ENCODE data around the gene TOGARAM1.

Gene TOGARAM1

DNA sequence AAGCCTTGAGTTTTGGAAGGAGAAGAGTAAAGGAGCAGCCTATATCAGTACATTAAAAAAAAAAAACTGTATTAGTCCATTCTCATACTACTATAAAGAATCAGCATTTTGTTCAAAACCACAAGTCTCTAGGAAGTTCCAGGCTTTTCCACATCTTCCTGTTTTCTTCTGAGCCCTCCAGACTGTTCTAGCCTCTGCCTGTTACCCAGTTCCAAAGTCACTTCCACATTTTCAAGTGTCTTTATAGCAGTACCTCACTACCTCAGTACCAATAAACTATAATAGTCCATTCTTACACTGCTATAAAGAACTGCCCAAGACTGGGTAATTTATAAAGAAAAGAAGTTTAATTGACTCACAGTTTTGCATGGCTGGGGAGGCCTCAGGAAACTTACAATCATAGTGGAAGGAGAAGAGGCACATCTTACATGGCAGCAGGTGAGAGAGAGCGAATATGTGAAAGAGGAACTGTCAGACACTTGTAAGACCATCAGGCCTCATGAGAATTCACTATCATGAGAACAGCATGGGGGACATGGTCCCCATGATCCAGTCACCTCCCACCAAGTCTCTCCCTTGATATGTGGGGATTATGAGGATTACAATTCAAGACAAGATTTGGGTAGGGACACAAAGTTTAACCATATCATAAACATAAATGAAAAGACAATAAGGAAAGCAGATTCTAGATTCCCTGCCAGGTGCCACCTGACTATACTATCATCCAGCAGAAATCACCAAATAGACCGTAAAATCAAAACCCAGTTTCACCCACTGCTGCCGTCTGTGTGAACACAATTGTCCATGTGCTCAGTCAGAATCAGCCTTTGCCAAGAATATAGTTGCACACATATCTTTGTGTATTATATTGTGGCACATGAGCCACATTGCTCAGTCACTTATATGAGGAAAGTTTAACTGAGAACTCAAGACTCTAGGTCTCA is 27.8 kb downstream of the TOGARAM1 start:
- Histone ChIP-seq H3K4me3 (ENCODE audit: low read length) (no peak overlapping the region), H3K27ac (ENCODE audit: low read length) (no peak overlapping the region), H3K9ac (ENCODE audit: low read depth, low read length) (no peak overlapping the region), H3K27me3 (ENCODE audit: insufficient read depth, low read length) (no peaks in the 10 kb centered on the region), H3K36me3 (ENCODE audit: insufficient read depth, low read depth, low read length) (no peaks in the 10 kb centered on the region), H3K9me3 (ENCODE audit: insufficient read depth, low read depth, low read length) (no peaks in the 10 kb centered on the region), H3K4me1 (ENCODE audit: insufficient read depth, low read length) (no peaks in the 10 kb centered on the region)

DNA sequence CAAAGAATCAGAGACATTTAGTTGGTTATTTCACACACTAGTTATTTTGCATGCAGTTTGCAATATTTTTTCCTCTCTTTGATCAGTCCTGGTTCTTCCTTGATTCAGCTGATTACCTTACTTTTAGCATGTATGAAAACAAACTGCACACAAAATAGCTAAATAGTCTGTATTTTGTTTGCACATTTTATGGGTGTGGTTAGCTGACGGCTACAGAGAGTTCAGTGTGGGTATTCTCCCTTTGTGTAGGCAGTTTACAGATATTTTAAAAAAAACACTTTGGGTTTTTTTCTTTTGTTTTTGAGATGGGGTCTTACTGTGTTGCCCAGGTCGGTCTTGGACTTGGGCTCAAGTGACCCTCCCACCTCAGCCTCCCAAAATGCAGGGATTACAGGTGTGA is 28.5 kb downstream of the TOGARAM1 start:
- Histone ChIP-seq H3K9ac (ENCODE audit: low read depth, low read length) (no peak overlapping the region), H3K27ac (ENCODE audit: low read length) (no peak overlapping the region), H3K4me3 (ENCODE audit: low read length) (no peak overlapping the region), H3K9me3 (ENCODE audit: insufficient read depth, low read depth, low read length) (no peaks in the 10 kb centered on the region), H3K27me3 (ENCODE audit: insufficient read depth, low read length) (no peaks in the 10 kb centered on the region), H3K4me1 (ENCODE audit: insufficient read depth, low read length) (no peaks in the 10 kb centered on the region), H3K36me3 (ENCODE audit: insufficient read depth, low read depth, low read length) (no peaks in the 10 kb centered on the region)

DNA sequence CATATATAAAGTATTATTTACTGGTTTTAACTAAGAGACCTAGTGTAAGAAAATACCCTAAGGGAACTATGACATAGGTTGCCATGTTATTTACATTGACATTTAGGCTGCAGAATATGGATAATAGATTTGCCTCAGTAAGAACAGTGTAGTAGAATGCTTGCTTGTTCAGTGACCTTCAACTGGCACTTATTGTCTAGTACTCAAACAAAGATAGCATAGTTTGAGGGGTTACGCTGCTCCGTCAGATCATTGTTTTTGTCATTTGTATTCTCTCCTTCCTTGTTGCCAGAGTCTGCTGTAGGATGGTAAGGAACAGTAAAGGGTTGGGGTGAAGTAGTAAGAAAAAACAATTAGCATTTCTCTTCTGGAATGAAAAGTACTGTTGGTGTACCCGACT is 33.2 kb downstream of the TOGARAM1 start:
- Histone ChIP-seq H3K27me3 (ENCODE audit: insufficient read depth, low read length) (no peaks in the 10 kb centered on the region), H3K4me1 (ENCODE audit: insufficient read depth, low read length) (no peaks in the 10 kb centered on the region), H3K27ac (ENCODE audit: low read length) (no peak overlapping the region), H3K9ac (ENCODE audit: low read depth, low read length) (no peak overlapping the region), H3K4me3 (ENCODE audit: low read length) (no peak overlapping the region), H3K36me3 (ENCODE audit: insufficient read depth, low read depth, low read length) (peaks cover 9% of the 10 kb centered on the region; the same call in 1 of the 2 replicates), H3K9me3 (ENCODE audit: insufficient read depth, low read depth, low read length) (no peaks in the 10 kb centered on the region)

DNA sequence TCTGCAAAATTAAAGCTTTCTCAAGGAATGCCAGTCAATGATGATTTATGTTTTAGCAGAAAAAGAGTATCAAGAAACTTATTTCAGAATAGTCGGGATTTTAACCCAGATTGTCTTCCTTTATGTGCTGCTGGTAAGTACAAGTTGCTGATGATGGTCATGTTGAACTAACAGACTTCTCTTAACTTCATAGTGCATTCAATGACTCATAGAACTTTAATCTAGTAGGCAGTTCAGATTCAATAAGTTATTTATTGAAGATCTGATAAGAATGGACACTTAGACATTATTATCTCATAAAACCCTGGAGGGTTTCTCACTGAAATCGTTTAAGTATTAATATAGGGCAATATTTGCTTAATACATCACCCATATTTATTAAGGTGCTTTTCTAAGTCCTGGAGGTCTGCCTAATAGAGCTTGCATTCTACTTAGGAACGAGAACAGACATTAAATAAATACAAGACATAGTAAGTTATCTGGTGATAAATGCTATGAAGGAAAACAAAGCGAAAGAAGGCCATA is 33.8 kb downstream of the TOGARAM1 start:
- Histone ChIP-seq H3K9ac (ENCODE audit: low read depth, low read length) (no peak overlapping the region), H3K27me3 (ENCODE audit: insufficient read depth, low read length) (no peaks in the 10 kb centered on the region)

DNA sequence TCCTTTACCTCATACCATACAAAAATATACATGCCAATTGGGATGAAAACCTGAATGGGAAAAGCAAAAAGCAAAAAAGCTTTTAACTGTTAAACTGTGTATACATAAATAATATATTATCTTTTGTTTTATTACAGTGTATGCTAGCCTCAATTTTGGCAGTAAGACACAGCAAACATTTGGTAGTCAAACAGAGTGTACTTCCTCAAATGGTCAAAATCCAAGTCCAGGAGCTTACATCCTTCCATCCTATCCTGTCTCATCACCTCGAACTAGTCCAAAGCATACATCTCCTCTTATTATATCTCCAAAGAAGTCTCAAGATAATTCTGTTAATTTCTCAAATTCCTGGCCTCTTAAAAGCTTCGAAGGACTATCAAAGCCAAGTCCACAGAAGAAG is 41.9 kb downstream of the TOGARAM1 start:
- H3K9me3 ChIP-seq (ENCODE audit: insufficient read depth, low read depth, low read length), result no peaks in the 10 kb centered on the region

More for the DNA sequence above, 33.8 kb downstream of the TOGARAM1 start:
- no peak overlapping the region for H3K4me3 ChIP-seq (ENCODE audit: low read length)
- H3K9me3 ChIP-seq (ENCODE audit: insufficient read depth, low read depth, low read length), result no peaks in the 10 kb centered on the region
- no peaks in the 10 kb centered on the region for H3K4me1 ChIP-seq (ENCODE audit: insufficient read depth, low read length)
- H3K36me3 ChIP-seq (ENCODE audit: insufficient read depth, low read depth, low read length), result peaks cover 12% of the 10 kb centered on the region; the same call in 1 of the 2 replicates
- no peak overlapping the region for H3K27ac ChIP-seq (ENCODE audit: low read length)

DNA sequence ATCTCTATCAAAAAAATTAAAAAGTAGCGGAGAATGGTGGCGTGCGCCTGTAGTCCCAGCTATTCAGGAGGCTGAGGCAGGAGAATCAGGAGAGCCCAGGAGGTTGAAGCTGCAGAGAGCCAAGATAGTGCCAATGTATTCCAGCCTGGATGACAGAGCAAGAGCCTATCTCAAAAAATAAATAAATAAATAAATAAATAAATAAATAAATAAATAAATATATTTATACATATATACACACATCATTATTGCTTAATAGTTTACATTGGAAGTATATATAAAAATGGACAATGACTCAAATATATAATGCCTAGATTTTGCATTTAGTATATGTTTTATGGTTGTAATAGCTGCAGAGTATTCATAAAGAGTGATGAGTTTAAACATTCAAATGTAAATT is 53.1 kb downstream of the TOGARAM1 start:
- Histone ChIP-seq H3K9ac (ENCODE audit: low read depth, low read length) (no peak overlapping the region), H3K4me3 (ENCODE audit: low read length) (no peak overlapping the region), H3K27ac (ENCODE audit: low read length) (no peak overlapping the region), H3K36me3 (ENCODE audit: insufficient read depth, low read depth, low read length) (peaks cover 16% of the 10 kb centered on the region; the same call in 1 of the 2 replicates), H3K9me3 (ENCODE audit: insufficient read depth, low read depth, low read length) (no peaks in the 10 kb centered on the region), H3K4me1 (ENCODE audit: insufficient read depth, low read length) (no peaks in the 10 kb centered on the region), H3K27me3 (ENCODE audit: insufficient read depth, low read length) (no peaks in the 10 kb centered on the region)

More for the DNA sequence above, 41.9 kb downstream of the TOGARAM1 start:
- H3K27me3 ChIP-seq (ENCODE audit: insufficient read depth, low read length), result no peaks in the 10 kb centered on the region
- no peak overlapping the region for H3K9ac ChIP-seq (ENCODE audit: low read depth, low read length)
- no peak overlapping the region for H3K27ac ChIP-seq (ENCODE audit: low read length)
- peaks cover 7% of the 10 kb centered on the region; the same call in 1 of the 2 replicates for H3K36me3 ChIP-seq (ENCODE audit: insufficient read depth, low read depth, low read length)
- H3K4me3 ChIP-seq (ENCODE audit: low read length), result no peak overlapping the region
- no peaks in the 10 kb centered on the region for H3K4me1 ChIP-seq (ENCODE audit: insufficient read depth, low read length)

DNA sequence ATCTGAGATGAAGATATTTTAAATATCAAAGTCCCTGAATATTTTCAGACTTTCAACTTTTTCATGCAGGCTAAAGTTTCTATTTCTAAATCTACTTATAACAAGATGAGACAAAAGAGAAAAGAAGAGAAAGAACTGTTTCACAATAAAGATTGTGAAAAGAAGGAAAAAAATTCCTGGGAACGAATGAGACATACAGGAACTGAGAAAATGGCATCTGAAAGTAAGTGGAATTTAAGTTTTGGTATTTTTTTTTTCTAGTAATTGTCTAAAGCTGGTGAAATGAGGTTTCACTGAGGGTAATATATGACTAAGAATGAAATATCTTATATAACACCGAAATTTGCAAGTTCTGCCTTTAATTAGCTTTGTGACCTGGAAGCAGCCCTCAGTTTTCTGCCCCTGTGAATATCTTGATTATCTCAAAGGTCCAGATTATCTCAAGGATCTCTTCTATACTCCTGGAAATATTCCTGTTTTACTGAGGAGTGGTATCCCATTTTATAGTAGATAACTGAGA is 66.2 kb downstream of the TOGARAM1 start:
- no peak overlapping the region for H3K27ac ChIP-seq (ENCODE audit: low read length)
- H3K36me3 ChIP-seq (ENCODE audit: insufficient read depth, low read depth, low read length), result peaks cover 27% of the 10 kb centered on the region
- no peaks in the 10 kb centered on the region for H3K9me3 ChIP-seq (ENCODE audit: insufficient read depth, low read depth, low read length)
- no peaks in the 10 kb centered on the region for H3K4me1 ChIP-seq (ENCODE audit: insufficient read depth, low read length)
- H3K4me3 ChIP-seq (ENCODE audit: low read length), result no peak overlapping the region
- no peak overlapping the region for H3K9ac ChIP-seq (ENCODE audit: low read depth, low read length)
- no peaks in the 10 kb centered on the region for H3K27me3 ChIP-seq (ENCODE audit: insufficient read depth, low read length)

DNA sequence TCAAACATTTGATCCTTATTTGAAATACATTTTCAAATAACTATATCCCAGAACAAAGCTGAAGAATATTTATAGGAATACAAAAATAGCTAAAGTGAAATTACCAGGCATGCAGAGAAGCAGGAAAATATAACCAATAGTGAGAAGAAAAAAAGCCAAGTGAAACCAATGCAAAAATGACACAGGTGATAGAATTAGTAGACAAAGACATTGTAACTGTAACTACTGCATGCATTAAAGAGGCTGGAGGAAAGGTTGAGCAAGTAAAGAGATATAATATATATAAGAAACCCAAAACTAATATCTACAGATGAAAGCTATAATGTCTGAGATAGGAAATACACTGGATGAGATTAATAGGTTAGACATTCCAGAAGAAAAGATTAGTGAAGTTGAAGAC is 72.7 kb downstream of the TOGARAM1 start:
- H3K36me3 ChIP-seq (ENCODE audit: insufficient read depth, low read depth, low read length), result peaks cover 43% of the 10 kb centered on the region; the same call in 1 of the 2 replicates
- no peaks in the 10 kb centered on the region for H3K4me1 ChIP-seq (ENCODE audit: insufficient read depth, low read length)
- H3K27me3 ChIP-seq (ENCODE audit: insufficient read depth, low read length), result no peaks in the 10 kb centered on the region
- H3K4me3 ChIP-seq (ENCODE audit: low read length), result no peak overlapping the region
- peaks cover 18% of the 10 kb centered on the region for H3K9me3 ChIP-seq (ENCODE audit: insufficient read depth, low read depth, low read length)
- no peak overlapping the region for H3K27ac ChIP-seq (ENCODE audit: low read length)
- H3K9ac ChIP-seq (ENCODE audit: low read depth, low read length), result no peak overlapping the region

DNA sequence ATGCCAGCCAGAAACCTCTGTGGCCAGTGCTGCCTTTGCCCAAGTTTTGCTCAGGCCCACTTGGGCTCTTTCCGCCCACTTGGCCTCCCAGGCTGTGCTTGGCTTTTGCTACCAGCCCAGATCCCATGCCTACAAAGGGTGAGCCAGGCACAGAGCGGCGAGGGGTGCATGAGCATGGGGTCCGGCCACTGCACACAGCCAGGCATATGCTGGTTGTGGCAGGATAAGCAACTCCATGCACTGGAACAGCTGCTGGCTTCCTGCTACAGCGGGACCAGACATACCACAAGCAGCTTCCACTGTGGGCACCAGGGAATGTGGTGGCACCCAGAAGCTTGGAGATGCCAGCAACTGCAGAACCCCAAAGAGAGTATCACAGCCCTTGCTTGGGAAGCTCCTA is 76.3 kb downstream of the TOGARAM1 start:
- Histone ChIP-seq H3K27me3 (ENCODE audit: insufficient read depth, low read length) (no peaks in the 10 kb centered on the region), H3K9me3 (ENCODE audit: insufficient read depth, low read depth, low read length) (peaks cover 18% of the 10 kb centered on the region), H3K9ac (ENCODE audit: low read depth, low read length) (no peak overlapping the region), H3K4me3 (ENCODE audit: low read length) (no peak overlapping the region), H3K27ac (ENCODE audit: low read length) (no peak overlapping the region), H3K4me1 (ENCODE audit: insufficient read depth, low read length) (no peaks in the 10 kb centered on the region), H3K36me3 (ENCODE audit: insufficient read depth, low read depth, low read length) (peaks cover 26% of the 10 kb centered on the region; the same call in 1 of the 2 replicates)

DNA sequence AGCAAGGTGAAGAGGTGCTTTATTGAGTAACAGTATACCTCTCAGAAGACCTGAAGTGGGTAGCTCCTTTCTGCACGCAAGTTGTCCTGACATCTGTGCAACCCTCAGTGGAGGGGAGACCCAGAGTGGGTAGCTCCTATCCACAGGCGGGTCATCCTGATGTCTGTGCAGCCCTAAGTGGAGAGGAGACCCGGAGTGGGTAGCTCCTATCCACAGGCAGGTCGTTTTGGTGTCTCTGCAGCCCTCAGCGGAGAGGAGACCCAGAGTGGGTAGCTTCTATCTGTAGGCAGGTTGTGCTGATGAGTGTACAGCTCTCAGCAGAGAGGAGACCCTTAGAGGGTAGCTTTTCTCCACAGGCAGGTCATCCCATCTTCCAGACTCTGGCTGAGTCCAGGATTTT is 76.9 kb downstream of the TOGARAM1 start:
- Histone ChIP-seq H3K4me1 (ENCODE audit: insufficient read depth, low read length) (no peaks in the 10 kb centered on the region), H3K9ac (ENCODE audit: low read depth, low read length) (no peak overlapping the region), H3K27me3 (ENCODE audit: insufficient read depth, low read length) (no peaks in the 10 kb centered on the region), H3K9me3 (ENCODE audit: insufficient read depth, low read depth, low read length) (peaks cover 18% of the 10 kb centered on the region), H3K36me3 (ENCODE audit: insufficient read depth, low read depth, low read length) (peaks cover 31% of the 10 kb centered on the region; the same call in 1 of the 2 replicates), H3K27ac (ENCODE audit: low read length) (no peak overlapping the region), H3K4me3 (ENCODE audit: low read length) (no peak overlapping the region)

DNA sequence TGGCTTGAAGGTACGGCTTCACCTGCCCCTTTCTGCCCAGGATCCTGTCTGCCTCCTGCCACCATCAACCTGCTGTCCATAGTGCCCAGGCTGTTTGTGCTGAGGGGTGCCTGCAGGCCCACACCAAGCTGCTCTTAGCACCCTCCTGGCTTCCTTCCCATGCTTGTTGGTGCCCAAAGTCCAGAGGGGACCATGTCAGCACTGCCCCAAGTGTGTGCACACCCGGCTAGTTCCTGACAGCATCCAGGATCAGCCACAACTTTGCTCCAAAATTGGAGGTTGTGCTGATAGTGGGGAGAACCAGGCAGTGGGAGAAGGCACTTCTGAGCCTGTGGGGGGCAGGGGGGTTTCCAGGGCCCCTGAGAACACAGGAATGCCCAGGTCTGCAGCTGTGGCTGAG is 77.4 kb downstream of the TOGARAM1 start:
- Histone ChIP-seq H3K36me3 (ENCODE audit: insufficient read depth, low read depth, low read length) (peaks cover 32% of the 10 kb centered on the region; the same call in 1 of the 2 replicates), H3K4me3 (ENCODE audit: low read length) (no peak overlapping the region), H3K9ac (ENCODE audit: low read depth, low read length) (no peak overlapping the region), H3K9me3 (ENCODE audit: insufficient read depth, low read depth, low read length) (peaks cover 18% of the 10 kb centered on the region), H3K27ac (ENCODE audit: low read length) (no peak overlapping the region), H3K4me1 (ENCODE audit: insufficient read depth, low read length) (no peaks in the 10 kb centered on the region), H3K27me3 (ENCODE audit: insufficient read depth, low read length) (no peaks in the 10 kb centered on the region)

DNA sequence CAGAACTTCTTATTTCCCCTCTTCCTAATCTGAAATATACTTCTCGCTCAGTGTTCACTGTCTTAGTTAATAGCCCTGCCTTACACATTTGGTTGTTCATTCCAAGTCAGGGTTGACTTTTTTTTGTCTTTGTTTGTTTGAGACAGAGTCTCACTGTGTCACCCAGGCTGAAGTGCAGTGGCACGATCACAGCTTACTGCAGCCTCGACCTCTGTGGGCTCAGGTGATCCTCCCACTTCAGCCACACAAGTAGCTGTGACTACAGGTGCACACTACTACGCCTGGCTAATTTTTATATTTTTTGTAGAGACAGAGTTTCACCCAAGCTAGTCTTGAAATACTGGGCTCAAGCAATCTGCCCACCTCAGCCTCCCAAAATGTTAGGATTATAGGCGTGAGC is 79.7 kb downstream of the TOGARAM1 start:
- H3K27me3 ChIP-seq (ENCODE audit: insufficient read depth, low read length), result no peaks in the 10 kb centered on the region
- peaks cover 18% of the 10 kb centered on the region for H3K9me3 ChIP-seq (ENCODE audit: insufficient read depth, low read depth, low read length)
- H3K27ac ChIP-seq (ENCODE audit: low read length), result no peak overlapping the region
- no peaks in the 10 kb centered on the region for H3K4me1 ChIP-seq (ENCODE audit: insufficient read depth, low read length)
- no peak overlapping the region for H3K9ac ChIP-seq (ENCODE audit: low read depth, low read length)
- no peak overlapping the region for H3K4me3 ChIP-seq (ENCODE audit: low read length)
- peaks cover 40% of the 10 kb centered on the region; the same call in 1 of the 2 replicates for H3K36me3 ChIP-seq (ENCODE audit: insufficient read depth, low read depth, low read length)

Measured in iPS-20b (cell line).